Measurements from ENCODE around the gene CYP20A1. TPM values are rescaled to one million over a fixed set of nuclear protein-coding genes. Genes with fewer than 3 reads are reported as not detected.

CYP20A1 gene
- polyA plus RNA-seq, 6 donors from 2014 or later, result 15.3 to 34.1 (median 20.6) TPM

GRCh38 chr2:203352604-203353255, 113.9 kb downstream of the CYP20A1 start:
- ATAC-seq (ENCODE audit: low read depth in 2 of 2) (no peak), DNase-seq (no peak)
- Mint-ChIP-seq H3K4me3 (no peak overlapping the region), H3K36me3 (peaks cover 0 to 4% of the 10 kb centered on the region in 2 donors), H3K27me3 (no peaks in the 10 kb centered on the region), H3K4me1 (peaks cover 0 to 4% (median 0%) of the 10 kb centered on the region in 3 donors), H3K9me3 (no peaks in the 10 kb centered on the region), H3K27ac (no peak overlapping the region)

DNA sequence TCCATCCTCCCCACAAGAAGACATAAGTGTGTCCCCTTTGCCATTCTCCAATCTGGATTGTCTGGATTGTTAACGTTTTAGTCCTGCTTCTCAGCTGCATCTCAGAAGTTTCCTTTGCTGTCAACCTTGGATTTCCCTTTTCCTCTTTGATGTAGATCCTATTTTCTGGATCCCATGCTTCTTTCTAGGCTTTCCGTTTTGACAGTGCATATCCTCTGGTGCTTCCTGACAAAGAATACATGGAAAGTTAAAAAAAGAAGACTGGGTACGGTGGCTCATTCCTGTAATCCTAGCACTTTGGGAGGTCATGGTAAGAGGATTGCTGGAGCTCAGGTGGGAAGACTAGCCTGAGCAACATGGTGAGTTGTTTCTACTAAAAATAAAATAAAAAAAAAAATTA, 116.1 kb downstream of the CYP20A1 start:
- DNase-seq (no peak), ATAC-seq (ENCODE audit: low read depth in 2 of 2) (no peak)
- Mint-ChIP-seq H3K4me1 (peaks cover 0 to 4% (median 0%) of the 10 kb centered on the region in 3 donors), H3K27ac (no peak overlapping the region), H3K27me3 (no peaks in the 10 kb centered on the region), H3K4me3 (no peak overlapping the region), H3K9me3 (peaks cover 0 to 2% (median 0%) of the 10 kb centered on the region in 7 donors), H3K36me3 (peaks cover 0 to 4% of the 10 kb centered on the region in 2 donors)

Other genes with a start within 250 kb of the CYP20A1 start
- 1 to 10 TPM; 5.4 to 8.3 (median 7.3) TPM for gene NBEAL1, start 224.1 kb upstream of the CYP20A1 start, polyA plus RNA-seq (ENCODE audit: low read depth in 6 of 6)
- gene ABI2, start 89.4 kb downstream of the CYP20A1 start, polyA plus RNA-seq (ENCODE audit: low read depth in 6 of 6), result 10 to 100 TPM; 10.2 to 28.6 (median 12.1) TPM

Data from naive B cell (primary cell).